ENCODE measurements around the gene YARS1. TPM values are rescaled to one million over a fixed set of nuclear protein-coding genes. Genes with fewer than 3 reads are reported as not detected.

Gene YARS1
- total RNA-seq, 1 experiment from 2014 or later = 262 TPM

DNA sequence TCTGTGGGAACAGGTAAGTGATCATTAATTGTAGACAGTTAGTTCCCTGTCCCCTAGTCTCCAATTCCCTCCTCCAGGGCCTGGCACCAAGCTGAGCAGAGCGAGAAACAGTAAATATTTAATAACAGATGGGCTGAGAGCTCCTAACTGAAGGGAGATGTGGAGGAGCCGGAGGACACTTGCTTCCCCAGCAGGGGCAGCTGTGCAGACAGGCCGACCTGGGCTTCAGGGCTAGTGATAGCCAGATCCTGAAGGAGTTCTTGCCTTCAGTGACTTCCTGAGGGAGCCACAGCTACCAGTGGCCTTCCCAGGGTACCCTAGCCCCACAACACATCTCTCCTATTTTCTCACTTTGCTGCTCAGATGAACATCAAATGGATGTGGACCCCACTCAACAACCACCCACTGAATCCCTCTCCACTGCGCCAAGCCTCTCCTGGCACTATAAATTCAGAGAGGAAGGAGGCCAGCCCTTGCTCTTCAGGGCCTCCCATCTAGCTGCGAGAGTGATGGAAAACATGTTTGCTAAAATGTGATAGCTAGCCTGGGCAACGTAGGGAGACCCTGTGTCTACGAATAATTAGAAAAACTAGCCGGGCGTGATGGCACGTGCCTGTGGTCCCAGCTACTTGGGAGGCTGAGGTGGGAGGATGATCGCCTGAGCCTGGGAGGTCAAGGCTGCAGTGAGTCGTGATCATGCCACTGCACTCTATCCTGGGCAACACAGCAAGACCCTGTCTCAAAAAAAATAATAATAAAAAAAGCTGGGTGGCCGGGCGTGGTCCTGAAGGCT, 87.7 kb downstream of the YARS1 start:
- H3K36me3 ChIP-seq (ENCODE audit: insufficient read depth, low read length, poor library complexity, severe bottlenecking) = no peaks in the 10 kb centered on the region
- BruUV-seq (replicated peaks) = no TSS peak
- H3K27me3 ChIP-seq (replicated peaks; ENCODE audit: insufficient read depth, low read depth, low read length, poor library complexity) = no peaks in the 10 kb centered on the region
- TF ChIP-seq, protein P1, sequence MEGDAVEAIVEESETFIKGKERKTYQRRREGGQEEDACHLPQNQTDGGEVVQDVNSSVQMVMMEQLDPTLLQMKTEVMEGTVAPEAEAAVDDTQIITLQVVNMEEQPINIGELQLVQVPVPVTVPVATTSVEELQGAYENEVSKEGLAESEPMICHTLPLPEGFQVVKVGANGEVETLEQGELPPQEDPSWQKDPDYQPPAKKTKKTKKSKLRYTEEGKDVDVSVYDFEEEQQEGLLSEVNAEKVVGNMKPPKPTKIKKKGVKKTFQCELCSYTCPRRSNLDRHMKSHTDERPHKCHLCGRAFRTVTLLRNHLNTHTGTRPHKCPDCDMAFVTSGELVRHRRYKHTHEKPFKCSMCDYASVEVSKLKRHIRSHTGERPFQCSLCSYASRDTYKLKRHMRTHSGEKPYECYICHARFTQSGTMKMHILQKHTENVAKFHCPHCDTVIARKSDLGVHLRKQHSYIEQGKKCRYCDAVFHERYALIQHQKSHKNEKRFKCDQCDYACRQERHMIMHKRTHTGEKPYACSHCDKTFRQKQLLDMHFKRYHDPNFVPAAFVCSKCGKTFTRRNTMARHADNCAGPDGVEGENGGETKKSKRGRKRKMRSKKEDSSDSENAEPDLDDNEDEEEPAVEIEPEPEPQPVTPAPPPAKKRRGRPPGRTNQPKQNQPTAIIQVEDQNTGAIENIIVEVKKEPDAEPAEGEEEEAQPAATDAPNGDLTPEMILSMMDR (conservative IDR thresholded peaks at IDR 0.05; ENCODE audit: low read depth, low read length) = no peak
- TF ChIP-seq EZH2 (IDR thresholded peaks at IDR 0.05; ENCODE audit: borderline replicate concordance, low read depth, low read length, poor library complexity, severe bottlenecking) = no peak
- no peaks in the 10 kb centered on the region for H3K9me3 ChIP-seq (ENCODE audit: low read depth, low read length, poor library complexity, severe bottlenecking)
- intact Hi-C loops (cut with micrococcal nuclease; ENCODE audit: unreplicated experiment) = no loop called here
- CTCF ChIA-PET = no interaction called here
- peaks cover 14% of the 10 kb centered on the region for H3K4me1 ChIP-seq (ENCODE audit: insufficient read depth, low read length, poor library complexity, severe bottlenecking)
- H3K27ac ChIP-seq (ENCODE audit: low read depth, low read length, poor library complexity, severe bottlenecking) = no peak overlapping the region
- no peak for DNase-seq (ENCODE audit: low spot score)
- no peak overlapping the region for H3K4me3 ChIP-seq (ENCODE audit: low read depth, low read length, poor library complexity, severe bottlenecking)
- POLR2A ChIA-PET (ENCODE audit: low non-redundant PET) = no interaction called here

DNA sequence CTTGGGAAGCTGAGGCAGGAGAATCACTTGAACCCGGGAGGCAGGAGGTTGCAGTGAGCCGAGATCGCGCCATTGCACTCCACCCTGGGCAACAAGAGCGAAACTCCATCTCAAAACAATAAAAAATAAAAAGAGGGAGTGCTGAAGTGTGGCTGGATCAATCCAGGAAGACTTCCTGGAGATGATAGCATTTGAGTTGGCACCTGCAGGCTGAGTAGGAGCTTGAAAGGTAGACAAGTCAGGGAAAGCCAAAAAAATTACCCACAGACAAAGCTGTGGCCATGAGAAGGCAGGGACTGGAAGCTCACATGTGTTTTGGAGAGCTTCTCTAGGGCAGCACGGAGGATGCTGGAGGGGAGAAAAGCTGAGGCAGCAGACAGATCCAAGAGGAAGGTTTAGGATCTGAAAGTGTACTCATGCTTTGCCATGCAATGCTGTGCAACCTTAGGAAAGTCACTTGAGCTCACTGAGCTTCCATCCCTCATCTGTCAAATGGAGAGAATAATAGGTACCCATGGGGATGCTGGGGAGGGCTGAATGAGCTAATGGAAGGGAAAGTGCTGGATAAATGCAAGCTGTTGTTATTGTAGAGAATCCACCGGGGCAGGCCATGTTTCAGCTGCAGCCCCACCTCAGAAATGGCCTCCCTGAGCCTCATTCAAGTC, 88.6 kb downstream of the YARS1 start:
- DNase-seq (ENCODE audit: low spot score) = no peak
- POLR2A ChIA-PET (ENCODE audit: low non-redundant PET) = no interaction called here

DNA sequence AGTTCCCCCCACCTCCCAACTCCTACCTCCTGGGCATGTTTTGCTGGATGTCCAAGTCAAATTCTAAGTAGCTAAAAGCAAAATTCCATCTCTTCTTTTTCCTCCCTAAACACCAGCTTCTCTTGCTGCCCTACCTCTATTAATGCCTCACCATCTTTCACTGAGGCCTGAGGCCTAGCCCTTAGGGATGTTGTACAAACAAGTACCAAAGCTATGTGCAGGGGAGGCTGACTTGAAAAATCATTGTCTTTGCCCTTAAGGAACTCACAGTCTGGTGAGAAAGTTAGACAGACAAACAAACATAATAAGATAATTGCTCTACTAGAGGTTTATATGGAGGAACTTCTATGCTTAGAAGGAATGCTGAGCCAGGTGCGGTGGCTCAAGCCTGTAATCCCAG, 89.3 kb downstream of the YARS1 start:
- Histone ChIP-seq H3K27ac (ENCODE audit: low read depth, low read length, poor library complexity, severe bottlenecking) (no peak overlapping the region), H3K4me3 (ENCODE audit: low read depth, low read length, poor library complexity, severe bottlenecking) (no peak overlapping the region), H3K9me3 (ENCODE audit: low read depth, low read length, poor library complexity, severe bottlenecking) (no peaks in the 10 kb centered on the region), H3K27me3 (replicated peaks; ENCODE audit: insufficient read depth, low read depth, low read length, poor library complexity) (no peaks in the 10 kb centered on the region), H3K4me1 (ENCODE audit: insufficient read depth, low read length, poor library complexity, severe bottlenecking) (peaks cover 14% of the 10 kb centered on the region), H3K36me3 (ENCODE audit: insufficient read depth, low read length, poor library complexity, severe bottlenecking) (no peaks in the 10 kb centered on the region)
- BruUV-seq (replicated peaks) = no TSS peak
- intact Hi-C loops (cut with micrococcal nuclease; ENCODE audit: unreplicated experiment) = no loop called here
- ChIA-PET CTCF (interaction anchor here (0.6 kb wide), 1 partner anchor 207 kb away, joined by 4 read pairs; no protein-coding TSS in a partner anchor), POLR2A (ENCODE audit: low non-redundant PET) (no interaction called here)
- no peak for DNase-seq (ENCODE audit: low spot score)
- TF ChIP-seq, protein P1 (conservative IDR thresholded peaks at IDR 0.05; ENCODE audit: low read depth, low read length) = no peak
- no peak for TF ChIP-seq EZH2 (IDR thresholded peaks at IDR 0.05; ENCODE audit: borderline replicate concordance, low read depth, low read length, poor library complexity, severe bottlenecking)

More for the DNA sequence above, 88.6 kb downstream of the YARS1 start:
- Histone ChIP-seq H3K9me3 (ENCODE audit: low read depth, low read length, poor library complexity, severe bottlenecking) (no peaks in the 10 kb centered on the region), H3K36me3 (ENCODE audit: insufficient read depth, low read length, poor library complexity, severe bottlenecking) (no peaks in the 10 kb centered on the region), H3K27me3 (replicated peaks; ENCODE audit: insufficient read depth, low read depth, low read length, poor library complexity) (no peaks in the 10 kb centered on the region), H3K4me1 (ENCODE audit: insufficient read depth, low read length, poor library complexity, severe bottlenecking) (peaks cover 14% of the 10 kb centered on the region), H3K27ac (ENCODE audit: low read depth, low read length, poor library complexity, severe bottlenecking) (no peak overlapping the region), H3K4me3 (ENCODE audit: low read depth, low read length, poor library complexity, severe bottlenecking) (no peak overlapping the region)
- intact Hi-C loops (cut with micrococcal nuclease; ENCODE audit: unreplicated experiment) = no loop called here
- TF ChIP-seq EZH2 (IDR thresholded peaks at IDR 0.05; ENCODE audit: borderline replicate concordance, low read depth, low read length, poor library complexity, severe bottlenecking) = no peak
- TF ChIP-seq, protein P1 (conservative IDR thresholded peaks at IDR 0.05; ENCODE audit: low read depth, low read length) = no peak
- CTCF ChIA-PET = no interaction called here
- BruUV-seq (replicated peaks) = no TSS peak

Measured in A673 (cell line).